Activated CD4-positive, alpha-beta T cell treated with anti-CD3 and anti-CD28 coated beads for 36 hours (primary cell): ENCODE data around the gene NOXA1. TPM values are rescaled to one million over a fixed set of nuclear protein-coding genes. Genes with fewer than 3 reads are reported as not detected.
A peak's percentile ranks its signal among the peaks of the same experiment; 100 is the strongest.

Experiments
- ATAC-seq: fragments of 200-7000 bp; cut with Tn5 transposase; one replicate; pipeline ENCODE4 v1.10.0; 2021; ENCODE audit warnings: mild to moderate bottlenecking, moderate library complexity
- CTCF ChIA-PET: fragments of 350-600 bp; sonication (Branson Sonifier 250); formaldehyde crosslinking; loops from one replicate; lab custom pipeline; 2021; ENCODE audit warnings: antibody characterized with exemption; lab: Charles Lee
- POLR2A ChIA-PET: fragments of 350-600 bp; sonication (Branson Sonifier 250); formaldehyde crosslinking; loops from one replicate; lab custom pipeline; 2021; ENCODE audit warnings: antibody characterized with exemption, inconsistent platforms; lab: Charles Lee
- DNase-seq: peaks from one replicate; pipeline ENCODE4 v3.0.0-alpha.2; 2020
- H3K27ac Mint-ChIP-seq: one replicate; pipeline ENCODE4 v1.8.0; 2021; ENCODE audit warnings: mixed read lengths
- H3K27me3 Mint-ChIP-seq: one replicate; pipeline ENCODE4 v1.8.0; 2021; ENCODE audit warnings: mixed read lengths
- H3K36me3 Mint-ChIP-seq: one replicate; pipeline ENCODE4 v1.8.0; 2021; ENCODE audit warnings: low read depth, mixed read lengths
- H3K4me1 Mint-ChIP-seq: one replicate; pipeline ENCODE4 v1.8.0; 2021; ENCODE audit warnings: mixed read lengths
- H3K4me3 Mint-ChIP-seq: one replicate; pipeline ENCODE4 v1.8.0; 2021; ENCODE audit warnings: mild to moderate bottlenecking, moderate library complexity, mixed read lengths
- H3K9me3 Mint-ChIP-seq: one replicate; pipeline ENCODE4 v1.8.0; 2021; ENCODE audit warnings: low read depth, mixed read lengths
- intact Hi-C, 2 experiments: fragments of 100-400 bp; cut with DNase I in 1 of 2; cut with micrococcal nuclease in 1 of 2; formaldehyde crosslinking; loops; one replicate each; pipeline versions ENCODE4 v1.14.2 to v1.15.1; 2022 to 2024; cut with DNase I, micrococcal nuclease
- total RNA-seq, 2 experiments: library from RNA; stranded (reverse); gene quantifications; one replicate each; pipeline ENCODE4 v1.2.3, GENCODE V29; 2021

NOXA1 gene
- total RNA-seq, 2 experiments from 2014 or later: 0.97 to 1.7 TPM

GRCh38 chr9:137390553-137391410 lies 32.4 kb upstream of the NOXA1 start:
- H3K4me1 Mint-ChIP-seq: peaks cover 11% of the 10 kb centered on the region
- DNase-seq (no peak), ATAC-seq (no peak)
- H3K36me3 Mint-ChIP-seq: no peaks in the 10 kb centered on the region
- no peaks in the 10 kb centered on the region for H3K27me3 Mint-ChIP-seq
- POLR2A ChIA-PET: no interaction called here
- H3K4me3 Mint-ChIP-seq: no peak overlapping the region
- CTCF ChIA-PET: no interaction called here
- intact Hi-C loops: no loop called here
- no peak overlapping the region for H3K27ac Mint-ChIP-seq
- no peaks in the 10 kb centered on the region for H3K9me3 Mint-ChIP-seq

- intact Hi-C loops: no loop called here
- Mint-ChIP-seq H3K4me3 (no peak overlapping the region), H3K36me3 (no peaks in the 10 kb centered on the region), H3K27me3 (no peaks in the 10 kb centered on the region), H3K4me1 (peaks cover 10% of the 10 kb centered on the region), H3K9me3 (no peaks in the 10 kb centered on the region), H3K27ac (no peak overlapping the region)
- ChIA-PET POLR2A (no interaction called here), CTCF (no interaction called here)
- ATAC-seq: no peak
- DNase-seq: no peak
Observed at GRCh38 chr9:137391411-137391754, 31.8 kb upstream of the NOXA1 start.

- intact Hi-C loops: no loop called here
- POLR2A ChIA-PET: no interaction called here
- Mint-ChIP-seq H3K27me3 (no peaks in the 10 kb centered on the region), H3K9me3 (no peaks in the 10 kb centered on the region), H3K4me1 (peaks cover 10% of the 10 kb centered on the region), H3K27ac (no peak overlapping the region), H3K36me3 (no peaks in the 10 kb centered on the region), H3K4me3 (no peak overlapping the region)
- CTCF ChIA-PET: no interaction called here
- DNase-seq: no peak
- ATAC-seq: no peak
Observed at GRCh38 chr9:137392232-137393007, 30.8 kb upstream of the NOXA1 start.

- Mint-ChIP-seq H3K27me3 (no peaks in the 10 kb centered on the region), H3K4me3 (no peak overlapping the region), H3K36me3 (no peaks in the 10 kb centered on the region), H3K9me3 (no peaks in the 10 kb centered on the region), H3K4me1 (peaks cover 15% of the 10 kb centered on the region), H3K27ac (no peak overlapping the region)
- POLR2A ChIA-PET: no interaction called here
- CTCF ChIA-PET: no interaction called here
- intact Hi-C loops: no loop called here
- DNase-seq (no peak), ATAC-seq (no peak)
Observed at GRCh38 chr9:137393176-137394150, 29.7 kb upstream of the NOXA1 start.

- H3K27ac Mint-ChIP-seq: no peak overlapping the region
- CTCF ChIA-PET: interaction anchor here (0.7 kb wide), 1 partner anchor 193 kb away, joined by 3 read pairs; no protein-coding TSS in a partner anchor
- H3K4me1 Mint-ChIP-seq: peaks cover 20% of the 10 kb centered on the region
- intact Hi-C loops: loop anchor here in 1 of 2 experiments (5.0 kb wide), 1 partner anchor 68 kb away; no protein-coding TSS in a partner anchor
- no peaks in the 10 kb centered on the region for H3K9me3 Mint-ChIP-seq
- ATAC-seq (no peak), DNase-seq (no peak)
- no peaks in the 10 kb centered on the region for H3K27me3 Mint-ChIP-seq
- H3K4me3 Mint-ChIP-seq: no peak overlapping the region
- no peaks in the 10 kb centered on the region for H3K36me3 Mint-ChIP-seq
- POLR2A ChIA-PET: no interaction called here
Observed at GRCh38 chr9:137394866-137395665, 28.1 kb upstream of the NOXA1 start.

- Mint-ChIP-seq H3K9me3 (no peaks in the 10 kb centered on the region), H3K4me3 (no peak overlapping the region), H3K27ac (no peak overlapping the region), H3K36me3 (no peaks in the 10 kb centered on the region), H3K4me1 (peaks cover 20% of the 10 kb centered on the region), H3K27me3 (no peaks in the 10 kb centered on the region)
- ATAC-seq (no peak), DNase-seq (no peak)
- CTCF ChIA-PET: interaction anchor here (0.7 kb wide), 1 partner anchor 192 kb away, joined by 3 read pairs; no protein-coding TSS in a partner anchor
- intact Hi-C loops: loop anchor here in 1 of 2 experiments (5.0 kb wide), 1 partner anchor 68 kb away; no protein-coding TSS in a partner anchor
- POLR2A ChIA-PET: no interaction called here
Observed at GRCh38 chr9:137395666-137396010, 27.6 kb upstream of the NOXA1 start.

GRCh38 chr9:137396227-137396626 lies 27.0 kb upstream of the NOXA1 start:
- intact Hi-C loops: loop anchor here in 1 of 2 experiments (5.0 kb wide), 1 partner anchor 69 kb away; no protein-coding TSS in a partner anchor
- H3K4me3 Mint-ChIP-seq: no peak overlapping the region

GRCh38 chr9:137396634-137397367 lies 26.4 kb upstream of the NOXA1 start:
- H3K27ac Mint-ChIP-seq: peak overlapping the region; percentile 82
- CTCF ChIA-PET: no interaction called here

More at GRCh38 chr9:137396227-137396626, 27.0 kb upstream of the NOXA1 start:
- Mint-ChIP-seq H3K9me3 (no peaks in the 10 kb centered on the region), H3K27ac (no peak overlapping the region), H3K4me1 (peaks cover 20% of the 10 kb centered on the region), H3K36me3 (no peaks in the 10 kb centered on the region), H3K27me3 (no peaks in the 10 kb centered on the region)
- ChIA-PET POLR2A (no interaction called here), CTCF (no interaction called here)
- no peak for DNase-seq
- no peak for ATAC-seq

GRCh38 chr9:137397675-137398423 lies 25.3 kb upstream of the NOXA1 start:
- no peaks in the 10 kb centered on the region for H3K36me3 Mint-ChIP-seq
- no peaks in the 10 kb centered on the region for H3K9me3 Mint-ChIP-seq
- POLR2A ChIA-PET: interaction anchor here (0.6 to 0.8 kb wide), 3 partner anchors 38 to 107 kb away, joined by 3 to 4 read pairs (median 3); no protein-coding TSS in a partner anchor
- intact Hi-C loops: loop anchor here in 1 of 2 experiments (5.0 kb wide), 1 partner anchor 71 kb away; no protein-coding TSS in a partner anchor
- peaks cover 20% of the 10 kb centered on the region for H3K4me1 Mint-ChIP-seq
- peak overlapping the region; percentile 82 for H3K27ac Mint-ChIP-seq
- CTCF ChIA-PET: interaction anchor here (0.8 to 1.1 kb wide), 4 partner anchors 10 to 278 kb away, joined by 3 to 6 read pairs (median 4); partner anchors contain the start of gene NRARP
- ATAC-seq (peak; percentile 98), DNase-seq (peak; percentile 77)
- peak overlapping the region; percentile 28 for H3K4me3 Mint-ChIP-seq
- H3K27me3 Mint-ChIP-seq: no peaks in the 10 kb centered on the region

More at GRCh38 chr9:137396634-137397367, 26.4 kb upstream of the NOXA1 start:
- intact Hi-C loops: loop anchor here in 1 of 2 experiments (5.0 kb wide), 1 partner anchor 70 kb away; no protein-coding TSS in a partner anchor
- POLR2A ChIA-PET: no interaction called here
- H3K9me3 Mint-ChIP-seq: no peaks in the 10 kb centered on the region
- no peak overlapping the region for H3K4me3 Mint-ChIP-seq
- H3K27me3 Mint-ChIP-seq: no peaks in the 10 kb centered on the region
- DNase-seq: no peak
- no peaks in the 10 kb centered on the region for H3K36me3 Mint-ChIP-seq
- peaks cover 20% of the 10 kb centered on the region for H3K4me1 Mint-ChIP-seq
- ATAC-seq: no peak
